Glutamatergic neuron (in vitro differentiated cells): ENCODE measurements around the gene EFCAB3. TPM values are rescaled to one million over a fixed set of nuclear protein-coding genes. Genes with fewer than 3 reads are reported as not detected.
"Not testable (repeated sequence)": the region's sequence is repeated elsewhere in the genome, so short reads cannot be mapped to it uniquely, and the experiment has no call there.

ENCODE experiments used
- DNase-seq: peaks from one replicate; pipeline ENCODE4 v3.0.0; 2022
- H3K27ac Mint-ChIP-seq: one replicate; pipeline ENCODE4 v1.8.0; 2020; ENCODE audit warnings: mild to moderate bottlenecking, mixed read lengths, inconsistent platforms; ENCODE audit not compliant: unreplicated experiment
- H3K27me3 Mint-ChIP-seq: one replicate; pipeline ENCODE4 v1.8.0; 2020; ENCODE audit warnings: mild to moderate bottlenecking, moderate library complexity, mixed read lengths, inconsistent platforms; ENCODE audit not compliant: unreplicated experiment
- H3K36me3 Mint-ChIP-seq: one replicate; pipeline ENCODE4 v1.8.0; 2020; ENCODE audit warnings: mild to moderate bottlenecking, mixed read lengths, inconsistent platforms; ENCODE audit not compliant: unreplicated experiment
- H3K4me1 Mint-ChIP-seq: one replicate; pipeline ENCODE4 v1.8.0; 2020; ENCODE audit warnings: mild to moderate bottlenecking, low read depth, mixed read lengths, inconsistent platforms; ENCODE audit not compliant: unreplicated experiment
- H3K4me3 Mint-ChIP-seq: one replicate; pipeline ENCODE4 v1.8.0; 2020; ENCODE audit warnings: mild to moderate bottlenecking, mixed read lengths, inconsistent platforms; ENCODE audit not compliant: unreplicated experiment
- H3K9me3 Mint-ChIP-seq: one replicate; pipeline ENCODE4 v1.8.0; 2020; ENCODE audit warnings: mild to moderate bottlenecking, moderate library complexity, mixed read lengths, inconsistent platforms; ENCODE audit not compliant: unreplicated experiment
- total RNA-seq: library from RNA; stranded (reverse); fragmentation: NEBNext Ultra II Directional; extraction: Animal tissue kit (Norgen Biotek cat#: 25700); gene quantifications from one replicate; pipeline ENCODE4 v1.2.1, GENCODE V29; 2021; ENCODE audit not compliant: unreplicated experiment
- TF ChIP-seq, protein P1 (sequence below): fragments of 200-600 bp; sonication (generic); IDR thresholded peaks from one replicate; pipeline ENCODE4 v1.5.0; 2021; ENCODE audit not compliant: partially characterized antibody, unreplicated experiment

The EFCAB3 gene
- total RNA-seq, 1 donor from 2014 or later = not detected

DNA sequence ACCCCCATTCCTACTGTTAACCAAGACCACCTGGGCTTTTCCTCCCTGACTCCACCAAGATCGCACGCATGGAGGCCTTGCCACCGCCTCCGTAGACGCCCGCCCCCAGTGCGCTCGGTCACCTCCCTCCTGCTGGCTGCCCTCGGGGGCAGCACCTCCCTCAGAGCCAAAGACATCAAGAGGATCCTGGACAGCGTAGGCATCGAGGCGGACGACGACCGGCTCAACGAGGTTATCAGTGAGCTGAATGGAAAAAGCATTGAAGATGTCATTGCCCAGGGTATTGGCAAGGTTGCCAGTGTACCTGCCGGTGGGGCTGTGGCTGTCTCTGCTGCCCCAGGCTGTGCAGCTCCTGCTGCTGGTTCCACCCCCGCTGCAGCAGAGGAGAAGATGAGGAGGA is 1.2 kb downstream of the EFCAB3 start:
- no peaks in the 10 kb centered on the region for H3K36me3 Mint-ChIP-seq
- H3K4me3 Mint-ChIP-seq = no peak overlapping the region
- H3K27me3 Mint-ChIP-seq = no peaks in the 10 kb centered on the region
- H3K27ac Mint-ChIP-seq = no peak overlapping the region
- TF ChIP-seq, protein P1, sequence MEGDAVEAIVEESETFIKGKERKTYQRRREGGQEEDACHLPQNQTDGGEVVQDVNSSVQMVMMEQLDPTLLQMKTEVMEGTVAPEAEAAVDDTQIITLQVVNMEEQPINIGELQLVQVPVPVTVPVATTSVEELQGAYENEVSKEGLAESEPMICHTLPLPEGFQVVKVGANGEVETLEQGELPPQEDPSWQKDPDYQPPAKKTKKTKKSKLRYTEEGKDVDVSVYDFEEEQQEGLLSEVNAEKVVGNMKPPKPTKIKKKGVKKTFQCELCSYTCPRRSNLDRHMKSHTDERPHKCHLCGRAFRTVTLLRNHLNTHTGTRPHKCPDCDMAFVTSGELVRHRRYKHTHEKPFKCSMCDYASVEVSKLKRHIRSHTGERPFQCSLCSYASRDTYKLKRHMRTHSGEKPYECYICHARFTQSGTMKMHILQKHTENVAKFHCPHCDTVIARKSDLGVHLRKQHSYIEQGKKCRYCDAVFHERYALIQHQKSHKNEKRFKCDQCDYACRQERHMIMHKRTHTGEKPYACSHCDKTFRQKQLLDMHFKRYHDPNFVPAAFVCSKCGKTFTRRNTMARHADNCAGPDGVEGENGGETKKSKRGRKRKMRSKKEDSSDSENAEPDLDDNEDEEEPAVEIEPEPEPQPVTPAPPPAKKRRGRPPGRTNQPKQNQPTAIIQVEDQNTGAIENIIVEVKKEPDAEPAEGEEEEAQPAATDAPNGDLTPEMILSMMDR = no peak
- H3K4me1 Mint-ChIP-seq = no peaks in the 10 kb centered on the region
- no peaks in the 10 kb centered on the region for H3K9me3 Mint-ChIP-seq
- no peak for DNase-seq

DNA sequence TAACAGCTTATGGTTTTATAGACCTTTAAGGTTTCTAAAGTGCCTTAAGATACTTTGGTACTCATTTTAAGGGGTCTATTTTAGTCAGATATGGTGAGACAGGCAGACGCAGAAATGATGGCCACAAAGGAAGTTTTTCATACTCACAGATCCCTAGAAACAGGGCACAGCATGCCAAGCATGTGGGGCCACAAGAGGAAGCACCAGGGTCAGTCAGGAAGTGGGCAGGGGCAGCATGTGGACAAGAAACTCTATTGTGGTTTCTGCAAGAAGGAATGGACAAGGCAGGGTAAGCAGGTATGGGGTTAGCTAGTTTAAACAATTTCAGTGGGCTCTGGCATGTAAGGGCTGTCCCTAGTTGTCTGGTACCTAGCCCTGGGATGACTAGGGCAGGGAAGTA is 8.5 kb downstream of the EFCAB3 start:
- peaks cover 2% of the 10 kb centered on the region for H3K27me3 Mint-ChIP-seq
- H3K9me3 Mint-ChIP-seq = no peaks in the 10 kb centered on the region
- TF ChIP-seq, protein P1 = no peak
- H3K36me3 Mint-ChIP-seq = no peaks in the 10 kb centered on the region
- no peak overlapping the region for H3K4me3 Mint-ChIP-seq
- DNase-seq = no peak
- H3K4me1 Mint-ChIP-seq = no peaks in the 10 kb centered on the region
- no peak overlapping the region for H3K27ac Mint-ChIP-seq

DNA sequence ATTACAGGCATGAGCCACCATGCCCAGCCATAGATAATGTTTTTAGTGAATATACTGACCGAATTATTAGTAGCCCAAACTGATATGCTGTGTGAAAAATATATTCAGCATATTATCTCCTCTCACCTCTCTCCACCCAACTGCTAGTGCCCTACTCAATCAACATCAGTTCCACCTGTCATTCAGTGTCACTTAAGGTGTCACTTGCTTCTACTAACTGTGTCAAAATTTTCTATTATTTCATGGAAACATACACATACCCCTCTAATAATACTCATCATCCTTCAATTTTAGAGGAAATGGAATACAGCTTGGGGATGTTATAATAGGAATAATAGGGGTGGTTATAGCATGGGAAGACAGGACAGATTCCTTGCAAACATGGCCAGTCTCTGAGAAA is 12.6 kb downstream of the EFCAB3 start:
- H3K27me3 Mint-ChIP-seq = no peaks in the 10 kb centered on the region
- no peaks in the 10 kb centered on the region for H3K9me3 Mint-ChIP-seq
- H3K27ac Mint-ChIP-seq = no peak overlapping the region
- DNase-seq = no peak
- no peak overlapping the region for H3K4me3 Mint-ChIP-seq
- no peaks in the 10 kb centered on the region for H3K36me3 Mint-ChIP-seq
- TF ChIP-seq, protein P1 = no peak
- H3K4me1 Mint-ChIP-seq = no peaks in the 10 kb centered on the region

DNA sequence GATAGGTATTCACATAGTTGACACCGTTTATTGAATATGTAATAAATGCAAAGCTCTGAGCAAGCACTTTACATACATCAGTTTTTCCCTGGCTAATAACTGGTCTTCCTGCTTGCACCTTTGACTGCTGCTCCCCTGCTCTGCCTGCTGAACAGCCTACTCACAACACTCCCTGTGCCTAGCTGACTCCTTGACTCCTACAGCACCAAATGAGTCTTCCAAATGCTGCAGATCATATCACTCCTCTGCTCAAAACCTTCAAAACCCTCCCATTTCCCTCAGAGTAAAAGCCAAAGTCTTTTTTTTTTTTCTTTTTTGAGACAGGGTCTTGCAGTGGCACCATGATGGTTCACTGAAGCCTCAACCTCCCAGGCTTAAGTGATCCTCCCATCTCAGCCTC is 18.5 kb downstream of the EFCAB3 start:
- Mint-ChIP-seq H3K4me1 (no peaks in the 10 kb centered on the region), H3K36me3 (no peaks in the 10 kb centered on the region), H3K27me3 (no peaks in the 10 kb centered on the region), H3K9me3 (peaks cover 3% of the 10 kb centered on the region), H3K27ac (no peak overlapping the region), H3K4me3 (no peak overlapping the region)
- DNase-seq = no peak
- TF ChIP-seq, protein P1 = no peak

DNA sequence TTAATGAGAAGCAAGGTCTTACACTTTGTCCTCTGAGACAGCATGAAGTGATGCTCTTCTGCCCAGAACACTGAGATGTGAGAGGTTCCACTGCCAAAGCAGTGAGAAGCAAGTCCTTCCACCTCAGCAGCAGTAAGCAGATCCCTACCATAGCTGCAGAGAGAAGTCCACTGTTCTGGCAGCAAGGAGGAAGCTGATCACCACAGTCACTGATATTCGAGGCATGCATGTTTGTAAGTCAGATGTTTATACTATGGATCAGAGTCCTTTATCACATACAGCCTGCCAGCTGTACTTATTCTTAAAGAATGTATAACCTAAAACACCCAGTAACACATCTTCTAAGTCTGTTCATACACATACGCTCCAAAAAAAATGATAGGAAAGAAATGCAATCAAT is 25.1 kb downstream of the EFCAB3 start:
- Mint-ChIP-seq H3K27ac (no peak overlapping the region), H3K36me3 (no peaks in the 10 kb centered on the region), H3K4me3 (no peak overlapping the region), H3K4me1 (no peaks in the 10 kb centered on the region), H3K9me3 (peaks cover 3% of the 10 kb centered on the region), H3K27me3 (peaks cover 2% of the 10 kb centered on the region)
- TF ChIP-seq, protein P1 = no peak
- no peak for DNase-seq

DNA sequence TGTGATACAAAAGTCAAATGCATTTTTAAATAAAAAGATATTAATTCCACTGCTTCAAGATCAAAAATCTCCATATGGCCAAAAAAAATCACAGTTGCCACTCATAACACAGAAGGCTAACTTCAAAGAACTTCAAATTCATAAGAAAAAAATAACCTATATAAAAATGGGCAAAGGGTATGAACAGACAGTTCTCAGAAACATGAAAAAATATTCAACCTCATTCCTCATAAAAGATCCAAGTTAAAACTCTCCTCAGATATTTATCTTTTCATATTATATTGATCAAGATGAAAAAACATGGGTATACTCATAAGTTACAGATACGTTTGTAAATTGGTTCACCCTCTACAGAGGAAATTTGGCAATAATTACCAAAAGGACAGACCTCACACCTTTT is 32.7 kb downstream of the EFCAB3 start:
- H3K27me3 Mint-ChIP-seq, H3K4me1 Mint-ChIP-seq, H3K9me3 Mint-ChIP-seq, DNase-seq, H3K4me3 Mint-ChIP-seq, H3K36me3 Mint-ChIP-seq, H3K27ac Mint-ChIP-seq: not testable (repeated sequence)
